DMS79 treated with DMSO at 0.1 percent for 48 hours (cell line): ENCODE measurements around the gene CACNA1E.
"Not testable (repeated sequence)": the region's sequence is repeated elsewhere in the genome, so short reads cannot be mapped to it uniquely, and the experiment has no call there.

Experiments used
- DNase-seq: peaks from one replicate; lab custom pipeline; 2025; lab: John Stamatoyannopoulos, UW

CACNA1E gene

DNA sequence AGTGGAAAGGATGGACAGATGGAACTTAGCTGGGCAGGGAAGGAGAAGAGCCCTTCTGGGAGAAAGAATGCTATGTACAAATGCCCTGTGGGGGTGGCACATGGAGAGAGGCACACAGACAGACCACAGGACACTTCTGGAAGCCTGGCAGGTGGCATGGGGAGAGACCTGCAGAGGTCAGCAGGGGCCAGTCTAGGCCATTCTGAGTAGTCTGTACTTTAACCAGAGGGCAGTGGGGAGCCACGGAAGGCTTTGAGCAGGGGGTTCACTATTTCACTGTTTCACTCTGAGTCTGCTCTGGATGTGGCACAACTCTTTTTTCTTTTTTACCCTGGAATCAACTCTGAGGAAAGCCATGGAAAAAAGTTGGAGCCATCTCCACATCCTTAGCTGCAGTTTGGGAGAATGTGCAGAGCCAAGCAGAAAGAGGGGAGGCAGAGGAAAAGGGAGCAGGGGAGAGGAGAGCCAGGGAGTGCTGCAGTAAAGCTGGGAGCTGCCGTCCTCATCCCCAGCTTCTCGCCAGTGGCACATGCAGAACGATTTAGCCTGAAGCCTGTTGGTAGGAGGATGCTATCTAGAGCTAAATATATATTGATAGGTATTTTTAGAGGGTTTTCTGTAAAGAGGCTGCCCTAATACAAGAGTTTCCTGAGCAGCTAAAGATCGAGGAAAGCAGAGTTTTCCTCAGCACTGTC is 34.0 kb downstream of the CACNA1E start:
- no peak for DNase-seq

GRCh38 chr1:181518152-181518551 is 34.8 kb downstream of the CACNA1E start:
- no peak for DNase-seq

DNA sequence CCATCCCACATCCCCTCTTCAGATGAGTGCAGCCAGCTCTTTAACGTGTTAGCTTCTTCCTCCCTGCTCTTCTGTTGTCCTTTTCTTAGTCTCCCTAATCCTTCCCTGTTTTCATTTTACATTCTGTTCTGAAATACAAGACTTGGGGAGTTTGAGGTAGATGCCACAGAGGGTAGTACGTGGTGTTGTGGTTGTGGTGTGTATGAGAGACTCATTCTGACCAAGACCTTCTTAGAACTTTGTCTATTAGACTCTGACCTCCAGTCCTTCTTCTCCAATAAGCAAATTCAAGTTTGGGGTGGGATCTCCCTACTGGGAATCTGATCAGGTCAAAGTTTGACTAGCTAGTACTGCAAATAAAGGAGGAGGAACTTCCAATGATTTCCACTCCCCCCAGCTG is 39.5 kb downstream of the CACNA1E start:
- no peak for DNase-seq

GRCh38 chr1:181525104-181525721 is 41.9 kb downstream of the CACNA1E start:
- DNase-seq = no peak

DNA sequence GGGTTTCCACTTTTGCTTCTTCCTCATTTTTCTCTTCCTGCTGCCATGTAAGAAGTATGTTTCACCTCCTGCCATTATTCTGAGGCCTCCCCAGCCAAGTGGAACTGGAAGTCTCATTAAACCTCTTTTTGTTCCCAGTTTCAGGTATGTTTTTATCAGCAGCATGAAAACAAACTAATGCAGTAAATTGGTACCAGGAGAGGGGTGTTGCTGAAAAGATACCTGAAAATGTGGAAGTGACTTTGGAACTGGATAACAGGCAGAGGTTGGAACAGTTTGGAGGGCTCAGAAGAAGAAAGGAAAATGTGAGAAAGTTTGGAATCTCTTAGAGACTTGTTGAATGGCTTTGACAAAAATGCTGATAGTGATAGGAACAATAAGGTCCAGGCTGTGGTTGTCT is 44.9 kb downstream of the CACNA1E start:
- not testable (repeated sequence) for DNase-seq

DNA sequence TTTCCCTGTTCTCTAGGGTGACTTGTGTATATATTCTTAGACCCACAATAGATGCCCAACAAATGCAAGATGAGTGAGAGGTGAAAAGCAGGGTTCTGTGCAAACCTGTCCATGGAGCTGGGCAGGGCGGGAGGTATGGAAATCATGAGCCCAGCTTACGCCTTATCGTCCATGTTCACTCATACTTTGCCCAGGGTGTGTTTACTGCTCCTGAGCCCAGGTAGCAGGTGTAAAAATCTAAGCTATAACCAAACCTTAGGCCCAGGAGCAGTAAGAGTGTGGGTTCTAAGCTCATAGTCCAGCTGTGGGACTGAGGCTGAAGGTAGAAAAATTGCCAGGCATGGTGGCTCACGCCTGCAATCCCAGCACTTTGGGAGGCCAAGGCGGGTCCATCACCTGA is 48.1 kb downstream of the CACNA1E start:
- DNase-seq = no peak

DNA sequence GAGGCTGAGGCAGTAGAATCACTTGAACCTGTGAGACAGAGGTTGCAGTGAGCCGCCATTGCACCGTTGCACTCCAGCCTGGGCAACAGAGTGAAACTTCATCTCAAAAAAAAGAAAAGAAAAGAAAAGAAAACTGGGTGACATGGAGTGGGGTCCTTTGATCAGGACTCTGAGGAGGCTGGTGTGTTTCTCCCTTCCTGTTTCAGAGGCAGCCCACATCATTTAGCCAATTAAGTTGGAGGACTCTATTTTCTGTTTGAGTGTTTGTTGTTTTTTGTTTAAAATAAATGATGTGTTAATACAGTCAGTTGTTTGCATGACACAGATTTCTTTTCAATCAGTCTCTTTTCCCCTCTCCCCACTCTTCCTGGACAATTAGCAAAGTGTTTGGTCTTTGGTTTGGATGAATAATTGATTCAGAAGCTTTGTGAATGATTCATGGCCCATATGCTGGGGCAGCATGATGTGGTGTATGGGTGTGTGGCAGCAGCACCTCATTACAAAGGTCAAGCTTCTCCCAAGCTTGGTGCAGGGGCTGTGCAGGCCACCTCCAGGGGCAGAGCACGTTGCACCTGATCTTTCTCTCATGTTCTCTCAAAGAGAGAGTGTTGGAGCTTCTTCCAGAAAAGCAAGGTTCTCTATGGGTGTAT is 48.8 kb downstream of the CACNA1E start:
- no peak for DNase-seq

DNA sequence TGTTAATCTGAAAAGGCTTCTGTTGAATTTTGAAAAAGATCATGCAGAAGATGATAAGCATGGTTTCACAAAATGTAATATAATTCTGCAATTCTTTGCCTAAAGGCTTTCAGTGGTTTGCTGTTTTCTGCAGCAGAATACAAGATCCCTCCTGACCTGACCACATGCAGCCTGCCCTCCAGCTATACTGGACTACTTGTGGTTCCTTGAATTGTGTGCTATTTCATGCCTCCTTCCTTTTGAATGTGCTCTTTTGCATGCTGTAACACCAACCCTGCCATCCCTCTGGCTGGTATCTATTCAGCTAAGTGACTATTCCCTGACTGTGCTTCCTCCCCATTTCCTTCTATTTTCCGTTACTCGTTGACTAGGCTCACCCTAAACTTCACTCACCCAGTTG is 55.5 kb downstream of the CACNA1E start:
- no peak for DNase-seq

- no peak for DNase-seq
Measured at GRCh38 chr1:181541458-181541857, 58.1 kb downstream of the CACNA1E start.

DNA sequence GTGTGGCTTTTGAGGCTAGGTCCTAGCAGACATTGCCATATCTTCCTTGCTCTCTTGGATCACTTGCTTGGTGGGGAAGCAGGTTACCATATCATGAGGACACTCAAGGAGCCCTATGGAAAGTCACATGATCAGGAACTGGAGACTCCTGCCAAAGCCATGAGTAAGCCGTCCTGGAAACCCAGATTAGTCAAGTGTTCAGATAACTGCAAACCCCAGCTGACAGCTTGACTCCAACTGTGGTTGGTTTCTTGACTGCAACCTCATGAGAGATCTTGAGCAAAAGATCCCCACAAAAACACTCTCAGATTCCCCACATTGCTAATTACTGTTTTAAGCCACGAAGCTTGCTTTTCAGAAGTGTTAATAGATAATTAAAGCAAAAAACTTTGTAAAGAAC is 58.6 kb downstream of the CACNA1E start:
- no peak for DNase-seq

GRCh38 chr1:181542406-181542805 is 59.1 kb downstream of the CACNA1E start:
- DNase-seq = not testable (repeated sequence)

- DNase-seq = no peak
Measured at GRCh38 chr1:181545395-181545794, 62.1 kb downstream of the CACNA1E start.

DNA sequence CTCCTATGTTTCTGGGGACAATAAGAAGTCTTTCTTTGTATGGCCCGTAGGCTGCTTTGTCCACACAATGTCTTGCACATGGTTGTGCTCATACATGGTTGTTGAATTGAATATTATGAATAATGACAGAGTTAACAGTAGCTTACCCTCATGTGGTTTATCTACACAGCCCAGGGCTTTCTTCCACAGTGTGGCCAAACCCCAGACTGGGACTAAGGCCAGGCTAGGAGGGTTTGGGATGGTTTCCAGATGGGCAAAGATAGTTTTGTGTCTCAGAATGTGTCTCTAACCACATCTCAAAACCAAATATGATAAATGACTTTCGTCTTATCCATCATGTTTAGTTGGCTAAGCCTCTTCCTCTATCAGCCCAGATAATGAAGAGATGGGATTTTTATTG is 65.2 kb downstream of the CACNA1E start:
- DNase-seq = no peak

DNA sequence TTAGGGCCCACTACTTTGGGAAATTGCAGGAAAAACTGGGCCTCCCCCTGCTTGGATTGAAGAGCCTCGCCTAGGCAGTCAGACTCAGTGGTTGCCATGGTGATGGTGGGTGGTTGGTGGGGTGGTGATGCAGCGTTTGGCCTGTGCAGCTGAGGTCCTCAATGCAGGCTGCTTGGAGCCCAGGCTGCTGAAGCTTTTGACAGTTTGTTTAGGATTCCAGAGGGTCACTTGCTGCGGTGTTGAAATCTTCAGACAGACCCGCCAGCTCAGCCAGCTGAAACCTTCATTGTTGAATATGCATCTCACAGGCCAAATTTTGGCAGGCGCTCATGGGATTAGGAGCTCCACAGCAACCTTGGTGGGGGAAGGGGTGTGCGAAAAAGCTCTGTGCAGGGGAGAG is 67.9 kb downstream of the CACNA1E start:
- peak; percentile 63 for DNase-seq

GRCh38 chr1:181551754-181552153 is 68.4 kb downstream of the CACNA1E start:
- no peak for DNase-seq

DNA sequence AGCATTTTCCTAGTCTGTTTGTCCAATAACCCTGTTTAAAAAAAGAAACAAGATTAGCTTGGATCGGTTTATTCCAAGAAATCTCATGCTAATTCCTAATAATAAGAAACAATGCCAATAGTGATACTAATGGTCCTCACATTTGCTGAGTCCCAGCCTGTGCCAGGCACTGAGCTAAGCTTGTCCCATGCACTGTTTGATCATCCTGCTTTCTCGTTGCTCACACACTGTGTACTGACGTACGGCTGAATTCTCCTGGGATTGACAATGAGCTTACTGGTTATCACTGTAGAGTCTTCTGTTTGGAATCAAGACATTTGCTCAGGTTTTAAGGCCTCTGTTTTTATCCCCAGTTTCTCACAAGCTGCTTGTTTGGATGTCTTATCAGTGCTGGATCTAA is 71.1 kb downstream of the CACNA1E start:
- DNase-seq = no peak

DNA sequence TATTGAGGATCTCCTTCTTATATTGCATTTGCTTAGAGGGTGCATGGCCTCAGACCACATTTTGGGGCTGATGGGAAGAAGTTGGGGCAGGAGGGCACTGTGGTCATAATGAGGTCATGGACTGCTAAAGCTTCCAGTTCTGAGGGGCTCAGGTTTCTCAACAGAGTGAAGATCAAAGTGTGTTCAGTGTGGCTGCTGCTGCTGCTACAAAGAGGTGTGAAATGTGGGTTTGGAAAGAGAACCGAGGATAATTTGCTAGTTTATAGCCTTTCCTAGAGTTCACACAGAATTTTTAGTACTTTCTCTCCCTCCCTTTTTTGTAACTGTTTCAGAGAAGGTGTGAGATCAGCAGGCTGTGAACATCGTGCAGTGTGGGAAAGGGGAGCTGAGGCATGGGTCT is 73.3 kb downstream of the CACNA1E start:
- DNase-seq = no peak

DNA sequence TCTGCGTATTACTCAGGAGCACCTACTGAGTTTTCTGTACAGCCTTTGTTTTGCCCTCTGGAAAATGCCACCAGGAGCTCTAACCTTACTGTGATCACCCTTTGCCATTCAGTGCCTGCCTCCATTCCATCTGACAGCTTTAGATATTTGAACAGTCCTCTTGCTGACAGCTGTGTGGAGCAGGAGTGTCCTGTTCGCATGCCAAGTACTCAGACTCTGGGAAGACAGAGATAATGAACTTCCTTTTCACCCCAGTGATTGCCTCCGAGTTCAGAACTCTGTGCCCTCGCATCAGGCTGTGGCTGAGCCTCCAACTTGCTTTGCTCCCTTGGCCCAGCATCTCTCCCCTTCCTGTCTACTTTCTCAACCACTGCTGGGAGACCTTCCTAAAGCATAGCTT is 74.0 kb downstream of the CACNA1E start:
- no peak for DNase-seq

GRCh38 chr1:181558416-181558815 is 75.1 kb downstream of the CACNA1E start:
- no peak for DNase-seq

GRCh38 chr1:181559142-181559541 is 75.8 kb downstream of the CACNA1E start:
- no peak for DNase-seq

- no peak for DNase-seq
Measured at GRCh38 chr1:181562395-181562794, 79.1 kb downstream of the CACNA1E start.

- no peak for DNase-seq
Measured at GRCh38 chr1:181568736-181569135, 85.4 kb downstream of the CACNA1E start.

- no peak for DNase-seq
Measured at GRCh38 chr1:181577475-181577874, 94.2 kb downstream of the CACNA1E start.

- no peak for DNase-seq
Measured at GRCh38 chr1:181583598-181583997, 100.3 kb downstream of the CACNA1E start.
